Hepatocyte (in vitro differentiated cells): ENCODE results near the gene AGAP1. TPM values are rescaled to one million over a fixed set of nuclear protein-coding genes. Genes with fewer than 3 reads are reported as not detected.

Source experiments
- DNase-seq: peaks from one replicate; pipeline ENCODE4 v3.0.0-alpha.2; 2016; ENCODE audit warnings: low spot score
- H2AFZ ChIP-seq: fragments of 200-600 bp; sonication (generic); 2 replicates; pipeline ENCODE4 v1.6.0; 2016; ENCODE audit warnings: antibody characterized with exemption, mild to moderate bottlenecking
- H3K27ac ChIP-seq: fragments of 200-600 bp; sonication (generic); 2 replicates; pipeline ENCODE4 v1.5.1; 2016; ENCODE audit warnings: mild to moderate bottlenecking
- H3K27me3 ChIP-seq: fragments of 200-600 bp; sonication (generic); 2 replicates; pipeline ENCODE4 v1.6.1; 2016
- H3K36me3 ChIP-seq: fragments of 200-600 bp; sonication (generic); replicated peaks from 2 replicates; pipeline ENCODE4 v1.5.1; 2016; ENCODE audit warnings: low read depth; ENCODE audit not compliant: insufficient read depth
- H3K4me1 ChIP-seq: fragments of 200-600 bp; sonication (generic); 2 replicates; pipeline ENCODE4 v1.5.1; 2016; ENCODE audit warnings: mild to moderate bottlenecking, moderate library complexity; ENCODE audit not compliant: insufficient read depth
- H3K4me2 ChIP-seq: fragments of 200-600 bp; sonication (generic); 2 replicates; pipeline ENCODE4 v1.6.0; 2016
- H3K4me3 ChIP-seq: fragments of 200-600 bp; sonication (generic); 2 replicates; pipeline ENCODE4 v1.5.1; 2016; ENCODE audit warnings: mild to moderate bottlenecking
- H3K79me2 ChIP-seq: fragments of 200-600 bp; sonication (generic); 2 replicates; pipeline ENCODE4 v1.6.0; 2017; ENCODE audit warnings: mild to moderate bottlenecking
- H3K9me2 ChIP-seq: fragments of 200-600 bp; sonication (generic); replicated peaks from 2 replicates; pipeline ENCODE4 v1.6.0; 2017; ENCODE audit warnings: mild to moderate bottlenecking; ENCODE audit not compliant: insufficient read depth
- H3K9me3 ChIP-seq: fragments of 200-600 bp; sonication (generic); 2 replicates; pipeline ENCODE4 v1.5.1; 2016; ENCODE audit warnings: low read depth, mild to moderate bottlenecking
- H4K20me1 ChIP-seq: fragments of 200-600 bp; sonication (generic); 2 replicates; pipeline ENCODE4 v1.6.0; 2016; ENCODE audit warnings: mild to moderate bottlenecking; ENCODE audit not compliant: insufficient read depth, poor library complexity, severe bottlenecking
- CTCF ChIP-seq: fragments of 200-600 bp; sonication (generic); IDR thresholded peaks from 2 replicates; pipeline ENCODE4 v1.5.1; 2016; ENCODE audit warnings: antibody characterized with exemption, mild to moderate bottlenecking; ENCODE audit not compliant: poor library complexity
- EZH2 ChIP-seq: fragments of 200-600 bp; sonication (generic); IDR thresholded peaks from 2 replicates; pipeline ENCODE4 v1.6.1; 2016; ENCODE audit warnings: antibody characterized with exemption, mild to moderate bottlenecking, borderline replicate concordance
- EZH2phosphoT487 ChIP-seq: fragments of 200-600 bp; sonication (generic); IDR thresholded peaks from one replicate; pipeline ENCODE4 v1.6.1; 2018; ENCODE audit warnings: antibody characterized with exemption, mild to moderate bottlenecking, low read depth, moderate library complexity; ENCODE audit not compliant: unreplicated experiment, severe bottlenecking
- WGBS: methylation state at CpG from one replicate; pipeline ENCODE4 v1.1.6; 2016; ENCODE audit warnings: low lambda C conversion rate; ENCODE audit errors: missing lambda C conversion rate; 5-methylcytosine and 5-hydroxymethylcytosine counted together
- polyA plus RNA-seq: library from polyadenylated mRNA; unstranded; fragments of >200 nt; fragmentation: Nextera tagmentation; extraction: Ambion mirVana; gene quantifications from 2 replicates; pipeline ENCODE4 v1.2.1, GENCODE V29; 2016
- total RNA-seq: library from RNA; depleted of rRNA; stranded (reverse); fragments of >200 nt; gene quantifications from 2 replicates; pipeline ENCODE4 v1.2.3, GENCODE V29; 2014

AGAP1 gene
- total and polyA plus RNA-seq, 2 experiments from 2014 or later: 12.1 to 20.0 TPM

- no peaks in the 10 kb centered on the region for H4K20me1 ChIP-seq
- no peak overlapping the region for H3K4me3 ChIP-seq
- peak overlapping the region; percentile 68 for H2AFZ ChIP-seq
- H3K4me1 ChIP-seq: peaks cover 31% of the 10 kb centered on the region
- H3K27ac ChIP-seq: no peak overlapping the region
- no peaks in the 10 kb centered on the region for H3K9me3 ChIP-seq
- H3K79me2 ChIP-seq: no peaks in the 10 kb centered on the region
- no peak for DNase-seq
- no peaks in the 10 kb centered on the region for H3K36me3 ChIP-seq
- peaks cover 100% of the 10 kb centered on the region for H3K27me3 ChIP-seq
- peak overlapping the region; percentile 96 for H3K4me2 ChIP-seq
- WGBS: 4% methylated on average over 59 of the region's 59 CpGs
- H3K9me2 ChIP-seq: no peaks in the 10 kb centered on the region
- no peak for TF ChIP-seq EZH2phosphoT487
- peak; percentile 59 for TF ChIP-seq EZH2
- no peak for TF ChIP-seq CTCF
Observed at GRCh38 chr2:236163471-236164200, 669.8 kb downstream of the AGAP1 start.

GRCh38 chr2:236164201-236164924, 670.5 kb downstream of the AGAP1 start:
- peak overlapping the region; percentile 68 for H2AFZ ChIP-seq
- DNase-seq: no peak
- peak overlapping the region; percentile 96 for H3K4me2 ChIP-seq

GRCh38 chr2:236164925-236165841, 671.3 kb downstream of the AGAP1 start:
- H3K4me3 ChIP-seq: no peak overlapping the region
- H3K9me2 ChIP-seq: no peaks in the 10 kb centered on the region
- H3K4me2 ChIP-seq: peak overlapping the region; percentile 96
- H3K9me3 ChIP-seq: no peaks in the 10 kb centered on the region
- 32% methylated on average over 18 of the region's 18 CpGs for WGBS
- no peaks in the 10 kb centered on the region for H3K36me3 ChIP-seq
- TF ChIP-seq EZH2: no peak
- TF ChIP-seq EZH2phosphoT487: peak; percentile 48
- TF ChIP-seq CTCF: no peak
- no peak overlapping the region for H2AFZ ChIP-seq
- H3K27me3 ChIP-seq: peaks cover 100% of the 10 kb centered on the region
- H3K79me2 ChIP-seq: no peaks in the 10 kb centered on the region
- no peaks in the 10 kb centered on the region for H4K20me1 ChIP-seq
- peaks cover 31% of the 10 kb centered on the region for H3K4me1 ChIP-seq
- H3K27ac ChIP-seq: no peak overlapping the region
- DNase-seq: no peak

More at GRCh38 chr2:236164201-236164924, 670.5 kb downstream of the AGAP1 start:
- TF ChIP-seq EZH2 (peak; percentile 81), EZH2phosphoT487 (no peak)
- Histone ChIP-seq H3K4me1 (peaks cover 31% of the 10 kb centered on the region), H3K36me3 (no peaks in the 10 kb centered on the region), H3K9me2 (no peaks in the 10 kb centered on the region), H3K9me3 (no peaks in the 10 kb centered on the region), H3K4me3 (peak overlapping the region; percentile 33), H4K20me1 (no peaks in the 10 kb centered on the region), H3K27ac (no peak overlapping the region), H3K79me2 (no peaks in the 10 kb centered on the region), H3K27me3 (peaks cover 100% of the 10 kb centered on the region)
- 1% methylated on average over 39 of the region's 67 CpGs for WGBS
